NCI-H345 (cell line): Measurements from ENCODE around the gene PTPRB.
A peak's percentile ranks its signal among the peaks of the same experiment; 100 is the strongest.

Source experiments
- DNase-seq: peaks from one replicate; lab custom pipeline; 2025; lab: John Stamatoyannopoulos, UW

Gene PTPRB

GRCh38 chr12:70637303-70638085, at the start of gene PTPRB:
Gene PTPRB (minus strand): TSS chr12:70637429. CDS start chr12:70637395, 34 bp downstream.
- DNase-seq: no peak

- no peak for DNase-seq
Observed at GRCh38 chr12:70686907-70687306, 49.7 kb upstream of the PTPRB start.

GRCh38 chr12:70686299-70686698, 49.1 kb upstream of the PTPRB start:
- no peak for DNase-seq

GRCh38 chr12:70683976-70684375, 46.7 kb upstream of the PTPRB start:
- no peak for DNase-seq

- DNase-seq: peak; percentile 39
Observed at GRCh38 chr12:70671698-70672097, 34.5 kb upstream of the PTPRB start.

GRCh38 chr12:70670948-70671347, 33.7 kb upstream of the PTPRB start:
- DNase-seq: no peak

- DNase-seq: no peak
Observed at GRCh38 chr12:70667253-70667652, 30.0 kb upstream of the PTPRB start.

GRCh38 chr12:70666364-70666763, 29.1 kb upstream of the PTPRB start:
- no peak for DNase-seq

GRCh38 chr12:70664465-70664881, 27.2 kb upstream of the PTPRB start:
- peak; percentile 72 for DNase-seq

- DNase-seq: peak; percentile 3
Observed at GRCh38 chr12:70663838-70664237, 26.6 kb upstream of the PTPRB start.

- no peak for DNase-seq
Observed at GRCh38 chr12:70661466-70662161, 24.4 kb upstream of the PTPRB start.

- DNase-seq: no peak
Observed at GRCh38 chr12:70660620-70661219, 23.5 kb upstream of the PTPRB start.

GRCh38 chr12:70660002-70660604, 22.9 kb upstream of the PTPRB start:
- no peak for DNase-seq

GRCh38 chr12:70659077-70659606, 21.9 kb upstream of the PTPRB start:
- DNase-seq: no peak

- no peak for DNase-seq
Observed at GRCh38 chr12:70657616-70658286, 20.5 kb upstream of the PTPRB start.

GRCh38 chr12:70652451-70652850, 15.2 kb upstream of the PTPRB start:
- no peak for DNase-seq

- no peak for DNase-seq
Observed at GRCh38 chr12:70648831-70649230, 11.6 kb upstream of the PTPRB start.

- no peak for DNase-seq
Observed at GRCh38 chr12:70648191-70648590, 11.0 kb upstream of the PTPRB start.

- DNase-seq: no peak
Observed at GRCh38 chr12:70646850-70647249, 9.6 kb upstream of the PTPRB start.

GRCh38 chr12:70645494-70646317, 8.5 kb upstream of the PTPRB start:
- DNase-seq: no peak

GRCh38 chr12:70644861-70645260, 7.6 kb upstream of the PTPRB start:
- no peak for DNase-seq
